GM19099 (cell line): ENCODE results near the gene MAP2K6.

ENCODE experiments used
- POLR2A ChIP-seq: IDR thresholded peaks from 3 replicates; pipeline ENCODE4 v1.6.1; 2011; ENCODE audit warnings: low read depth; ENCODE audit not compliant: insufficient read length; ENCODE audit errors: extremely low read depth

The MAP2K6 gene

DNA sequence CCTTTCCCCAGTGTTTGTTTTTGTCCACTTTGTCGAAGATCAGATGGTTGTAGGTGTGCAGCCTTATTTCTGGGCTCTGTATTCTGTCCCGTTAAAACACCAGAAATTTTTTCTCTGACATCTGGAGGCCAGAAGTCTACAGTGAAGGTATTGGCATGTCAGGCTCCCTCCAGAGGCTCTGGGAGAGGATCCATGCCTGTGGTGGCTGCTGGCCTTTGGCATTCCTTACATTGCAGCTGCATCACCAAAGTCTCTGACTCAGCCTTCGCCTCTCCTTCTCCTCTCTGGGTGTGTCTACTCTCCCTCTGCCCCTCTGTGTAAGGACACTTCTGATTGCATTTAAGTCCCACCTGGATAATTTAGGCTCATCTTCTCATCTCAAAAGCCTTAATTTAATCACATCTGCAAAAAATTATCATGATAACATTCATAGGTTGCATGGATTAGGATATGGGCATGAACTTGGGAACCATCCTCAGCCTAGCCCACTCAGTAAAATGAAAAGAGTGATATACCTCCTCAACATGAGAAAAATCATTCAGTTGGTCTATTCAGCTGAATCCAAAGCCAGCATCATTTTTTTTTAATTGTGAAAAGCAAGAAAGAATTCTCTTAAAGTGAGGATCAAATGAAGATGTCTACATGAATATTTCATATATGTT is 78.0 kb downstream of the MAP2K6 start:
- TF ChIP-seq POLR2A: no peak

DNA sequence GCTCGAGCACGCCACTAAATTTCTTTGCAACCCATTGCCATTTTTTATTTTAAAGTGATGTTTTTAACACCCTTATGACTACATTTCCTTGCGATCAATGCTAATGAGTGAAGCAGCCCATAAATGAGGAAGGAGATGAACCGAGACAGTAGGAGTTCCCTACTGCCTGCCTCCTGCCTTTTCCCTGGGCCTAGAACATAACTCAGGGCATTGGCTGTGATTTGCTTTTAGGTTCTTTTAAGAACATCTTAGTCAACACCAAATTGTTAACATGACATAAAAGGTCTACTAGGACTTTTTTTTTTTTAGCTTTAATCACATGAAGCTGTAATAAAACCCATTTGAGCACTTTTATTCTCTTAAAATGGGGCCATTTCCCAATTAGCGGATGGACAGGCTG is 81.3 kb downstream of the MAP2K6 start:
- no peak for TF ChIP-seq POLR2A

DNA sequence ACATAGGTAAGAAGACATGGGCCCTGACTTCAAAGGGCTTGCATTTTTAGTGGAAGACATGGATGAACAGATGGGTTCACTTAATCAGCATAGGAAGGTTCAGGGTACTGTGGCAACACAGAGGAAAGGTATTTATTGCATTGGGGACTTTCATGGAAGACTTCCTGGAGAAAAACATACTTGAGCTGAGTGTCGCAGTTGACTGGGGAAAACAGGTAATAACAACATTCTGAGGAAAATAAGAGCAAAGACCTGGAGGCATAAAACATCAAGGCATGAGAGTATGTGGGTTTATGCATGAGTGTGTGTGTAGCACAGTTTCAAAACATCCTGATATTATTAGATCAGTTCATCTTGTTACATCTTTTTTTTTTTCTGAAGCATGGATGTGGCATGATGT is 82.7 kb downstream of the MAP2K6 start:
- no peak for TF ChIP-seq POLR2A

DNA sequence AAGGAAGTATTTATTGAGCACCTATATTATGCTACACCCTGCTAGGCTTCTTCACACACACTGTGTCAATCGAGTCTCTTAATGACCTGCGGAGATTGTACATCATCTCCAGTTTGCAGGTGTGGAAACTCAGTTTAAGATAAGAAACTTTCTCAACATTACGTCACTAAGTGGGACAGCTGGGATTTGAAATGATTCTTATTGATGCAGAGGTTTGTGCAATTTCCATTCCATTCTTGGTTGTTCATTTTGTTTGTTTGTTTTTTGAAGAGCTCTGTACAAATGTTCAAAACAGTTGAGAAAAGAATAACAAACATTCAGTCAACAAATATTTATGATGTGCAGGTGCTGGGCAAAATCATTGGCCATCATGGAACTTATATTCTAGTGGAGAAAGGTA is 84.8 kb downstream of the MAP2K6 start:
- TF ChIP-seq POLR2A: no peak

DNA sequence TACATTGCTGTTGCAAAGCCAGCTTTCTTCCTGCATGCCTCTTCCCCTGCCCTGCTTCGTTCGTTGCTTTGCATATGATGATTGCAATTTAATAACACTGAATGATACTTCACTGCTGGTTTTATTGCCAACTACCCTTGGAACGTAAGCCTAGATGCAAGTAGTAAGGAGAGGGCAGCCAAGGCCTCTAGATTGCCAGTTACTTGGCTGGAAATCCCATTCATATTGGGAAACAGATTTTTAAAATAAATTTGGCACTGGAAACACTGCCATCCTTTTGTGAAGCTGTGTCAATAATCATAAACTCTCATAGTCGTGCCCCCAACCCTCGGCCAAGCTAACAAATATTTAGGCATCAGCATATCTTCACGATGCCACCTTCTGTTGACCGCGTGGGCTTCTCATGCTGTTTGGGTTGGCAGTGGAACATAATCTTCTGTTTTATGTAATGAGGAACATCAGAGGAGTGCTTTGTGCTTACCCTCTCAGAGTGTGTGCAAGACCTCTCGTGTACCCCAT is 86.5 kb downstream of the MAP2K6 start:
- TF ChIP-seq POLR2A: no peak

DNA sequence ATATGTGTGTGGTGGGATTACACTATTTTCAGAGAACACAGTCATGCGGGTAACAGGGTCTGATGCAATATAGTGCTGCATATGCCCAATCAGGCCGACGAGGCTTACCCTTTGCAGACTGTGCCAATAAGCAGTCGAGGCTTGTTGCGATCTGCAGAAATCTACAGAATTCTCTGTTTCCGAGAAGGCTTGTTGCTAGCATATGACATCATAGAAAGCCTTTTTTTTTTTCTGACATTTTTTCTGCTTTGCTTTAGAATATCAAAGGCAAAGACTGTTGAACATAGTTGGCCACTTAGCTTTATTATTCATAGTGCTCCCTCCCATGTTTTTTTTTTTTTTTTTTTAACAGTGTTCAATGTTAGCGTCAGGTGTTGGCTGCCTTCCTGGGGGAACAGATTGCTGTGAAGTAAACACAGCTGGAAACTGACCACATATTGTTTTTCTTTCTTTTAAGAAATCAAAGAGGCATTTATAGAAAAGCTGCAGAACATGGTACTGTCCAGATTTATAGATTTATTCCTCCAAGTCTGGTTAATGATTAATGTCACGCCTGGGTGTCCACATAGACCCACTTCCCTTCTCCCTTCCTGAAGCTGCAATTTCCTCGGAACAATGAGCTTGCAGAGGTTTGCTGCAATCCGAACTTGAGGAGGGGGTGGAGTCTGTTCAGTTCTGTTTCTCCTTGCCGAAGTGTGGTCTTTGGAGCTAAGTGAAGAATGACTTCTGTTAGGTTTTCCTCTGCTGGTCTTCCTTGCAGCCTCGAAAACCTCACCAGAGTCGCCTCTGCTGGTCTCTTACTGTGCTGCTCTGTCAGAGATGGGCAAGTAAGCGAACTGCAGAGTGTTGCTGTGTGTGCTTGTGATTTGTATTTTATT is 87.3 kb downstream of the MAP2K6 start:
- TF ChIP-seq POLR2A: peak; percentile 34

DNA sequence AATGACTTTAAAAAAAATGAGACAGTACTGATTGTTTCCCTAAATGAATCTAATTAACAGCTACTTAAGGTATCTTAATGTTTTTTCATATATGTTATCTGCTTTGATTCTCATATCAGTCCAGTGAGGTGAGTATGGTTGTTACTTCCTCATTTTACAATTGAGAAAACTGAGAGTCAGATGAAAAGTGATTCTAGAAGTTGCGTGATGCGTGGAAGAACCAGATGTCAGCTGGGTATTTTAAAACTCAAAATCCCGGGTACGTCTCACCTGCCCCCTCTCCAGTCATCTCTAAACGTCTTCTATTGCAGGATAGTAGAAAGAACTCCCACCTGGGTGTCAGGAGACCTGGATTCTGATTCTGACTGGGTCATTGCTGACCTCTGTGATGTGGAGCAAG is 89.2 kb downstream of the MAP2K6 start:
- TF ChIP-seq POLR2A: no peak

DNA sequence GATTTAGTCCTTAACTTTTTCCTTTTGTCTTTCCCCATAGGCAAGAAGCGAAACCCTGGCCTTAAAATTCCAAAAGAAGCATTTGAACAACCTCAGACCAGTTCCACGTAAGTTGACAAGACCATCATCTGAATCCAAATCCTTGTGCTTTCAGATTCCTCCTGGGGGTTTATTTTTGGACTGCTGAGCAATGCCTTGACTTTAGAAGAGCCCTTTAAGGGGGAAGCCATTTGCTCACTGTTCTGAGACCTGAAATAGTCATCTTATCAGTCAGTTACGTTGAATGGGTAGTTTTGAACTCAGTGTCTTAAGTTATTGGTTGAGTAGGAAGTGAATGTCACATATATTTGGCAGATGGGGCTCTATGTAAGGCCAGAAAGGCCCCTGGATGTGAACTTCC is 91.2 kb downstream of the MAP2K6 start:
- no peak for TF ChIP-seq POLR2A

DNA sequence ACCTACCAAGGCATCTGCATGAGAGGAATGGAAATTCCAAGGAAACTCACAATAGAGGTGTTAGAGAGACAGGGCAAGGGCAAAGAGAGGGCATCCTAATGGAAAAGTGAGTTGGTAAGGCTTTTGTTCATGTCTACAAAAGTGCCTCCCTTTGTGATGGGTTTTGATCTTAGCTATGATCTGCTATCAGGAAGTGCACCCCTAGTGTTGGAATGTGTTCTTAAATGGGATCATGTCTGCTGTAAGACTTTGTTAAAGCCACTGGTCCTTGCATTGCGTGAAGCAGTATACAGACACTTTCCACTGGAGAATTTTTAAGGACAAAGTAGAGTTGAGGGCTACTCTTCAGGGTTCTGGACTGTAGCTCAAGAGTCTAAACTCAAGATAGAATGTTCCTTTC is 92.0 kb downstream of the MAP2K6 start:
- TF ChIP-seq POLR2A: no peak

DNA sequence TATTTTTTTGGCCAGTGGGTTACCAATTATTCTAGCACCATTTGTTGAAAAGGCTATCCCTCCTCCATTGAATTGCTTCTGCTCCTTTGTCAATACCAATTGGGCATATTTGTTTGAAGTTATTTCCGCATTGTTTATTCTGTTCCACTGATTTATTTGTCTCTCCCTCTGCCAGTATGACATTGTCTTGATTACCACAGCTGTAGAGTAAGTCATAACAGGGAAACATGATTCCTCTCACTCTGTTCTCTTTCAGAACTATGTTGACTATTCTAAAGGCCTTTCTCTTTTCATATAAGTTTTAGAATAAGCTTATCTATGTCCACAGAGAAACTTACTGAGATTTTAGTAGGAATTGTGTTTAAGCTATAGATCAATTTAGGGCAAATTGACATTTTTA is 94.3 kb downstream of the MAP2K6 start:
- no peak for TF ChIP-seq POLR2A

DNA sequence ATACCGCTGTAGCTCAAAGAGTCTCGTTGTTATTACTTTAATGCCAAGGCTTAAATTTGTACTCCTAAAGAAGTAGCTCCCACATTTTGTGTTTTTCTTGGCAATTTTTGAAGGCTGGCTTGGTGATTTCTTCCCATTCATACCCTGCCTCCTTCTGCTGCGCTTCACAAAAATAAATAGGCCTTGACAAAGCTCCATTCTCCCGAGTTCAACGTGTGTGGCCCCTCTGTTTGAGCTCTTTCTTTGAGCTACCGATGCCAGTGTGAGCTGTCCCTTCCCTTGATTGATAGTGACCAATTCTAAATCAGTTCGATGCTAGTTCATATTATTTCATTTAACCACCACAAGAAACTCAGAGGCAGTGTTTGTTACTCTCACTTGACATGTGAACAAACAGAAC is 96.8 kb downstream of the MAP2K6 start:
- no peak for TF ChIP-seq POLR2A

DNA sequence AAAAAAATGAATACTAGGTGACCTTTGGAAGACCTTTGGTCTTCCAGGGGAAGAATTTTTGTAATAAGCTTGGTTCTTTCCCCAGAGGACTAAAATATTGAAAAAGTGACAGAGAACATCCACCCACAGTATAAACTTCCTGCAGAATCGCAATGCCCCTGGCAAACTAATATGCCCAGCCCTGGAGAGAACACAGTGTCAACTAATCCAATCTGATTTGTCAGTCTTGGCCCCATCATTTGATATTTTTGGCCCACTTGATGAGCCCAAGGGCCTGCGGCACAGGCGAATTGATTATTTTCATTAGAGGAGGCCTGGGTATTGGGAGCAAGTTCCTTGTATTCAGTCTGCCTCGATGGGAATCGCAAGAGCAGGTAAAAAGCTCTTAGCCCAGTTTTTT is 98.4 kb downstream of the MAP2K6 start:
- no peak for TF ChIP-seq POLR2A

DNA sequence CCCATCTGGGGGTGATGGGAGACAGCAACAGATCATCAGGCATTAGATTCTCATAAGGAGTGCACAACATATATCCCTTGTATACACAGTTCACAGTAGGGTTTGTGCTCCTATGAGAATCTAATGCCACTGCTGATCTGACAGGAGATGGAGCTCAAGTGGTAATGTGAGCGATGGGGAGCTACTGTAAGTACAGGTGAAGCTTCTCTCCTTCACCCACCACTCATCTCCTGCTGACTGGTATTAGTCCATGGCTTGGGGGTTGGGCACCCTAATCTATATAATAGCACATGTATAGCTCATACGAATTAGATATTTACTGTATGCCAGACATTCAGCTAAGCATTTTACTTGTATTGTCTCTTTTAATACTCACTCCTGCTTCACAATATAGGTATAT is 101.7 kb downstream of the MAP2K6 start:
- TF ChIP-seq POLR2A: no peak

DNA sequence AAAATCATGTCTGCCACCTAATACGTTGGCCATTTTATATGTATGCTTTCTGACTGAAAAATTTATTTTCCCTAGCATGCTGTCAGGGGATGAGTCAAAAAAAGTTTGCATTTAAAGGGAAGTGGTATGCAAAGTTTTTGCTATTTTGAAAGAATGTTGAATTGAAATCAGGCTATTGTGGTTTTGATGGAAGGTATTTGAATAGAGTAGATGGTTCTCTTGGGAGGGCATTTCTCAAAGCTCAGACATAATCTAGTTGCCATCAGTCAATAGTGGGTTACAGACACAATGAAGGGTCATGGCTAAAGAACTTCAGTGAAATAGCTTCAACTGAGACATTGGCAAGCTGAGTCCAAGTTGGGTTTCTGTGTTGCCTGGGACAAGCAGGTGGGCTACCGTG is 102.4 kb downstream of the MAP2K6 start:
- TF ChIP-seq POLR2A: peak; percentile 45

DNA sequence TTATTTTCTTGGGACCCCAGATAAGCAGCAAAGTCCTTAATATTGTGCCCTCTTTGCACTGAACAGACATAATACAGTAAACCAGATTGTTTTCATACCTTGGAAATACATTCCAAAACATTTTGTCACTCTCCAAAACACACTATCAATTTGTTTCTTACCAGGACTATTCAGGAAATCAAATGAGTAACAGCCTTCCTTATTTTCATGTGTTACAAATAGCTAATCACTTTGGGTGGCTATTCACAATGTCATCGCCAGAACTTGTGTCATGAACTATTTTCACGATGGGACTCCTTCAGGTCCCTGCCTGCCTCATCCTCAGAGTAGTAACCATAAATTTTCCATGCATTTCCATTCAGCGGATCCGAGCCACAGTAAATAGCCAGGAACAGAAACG is 104.5 kb downstream of the MAP2K6 start:
- TF ChIP-seq POLR2A: no peak

DNA sequence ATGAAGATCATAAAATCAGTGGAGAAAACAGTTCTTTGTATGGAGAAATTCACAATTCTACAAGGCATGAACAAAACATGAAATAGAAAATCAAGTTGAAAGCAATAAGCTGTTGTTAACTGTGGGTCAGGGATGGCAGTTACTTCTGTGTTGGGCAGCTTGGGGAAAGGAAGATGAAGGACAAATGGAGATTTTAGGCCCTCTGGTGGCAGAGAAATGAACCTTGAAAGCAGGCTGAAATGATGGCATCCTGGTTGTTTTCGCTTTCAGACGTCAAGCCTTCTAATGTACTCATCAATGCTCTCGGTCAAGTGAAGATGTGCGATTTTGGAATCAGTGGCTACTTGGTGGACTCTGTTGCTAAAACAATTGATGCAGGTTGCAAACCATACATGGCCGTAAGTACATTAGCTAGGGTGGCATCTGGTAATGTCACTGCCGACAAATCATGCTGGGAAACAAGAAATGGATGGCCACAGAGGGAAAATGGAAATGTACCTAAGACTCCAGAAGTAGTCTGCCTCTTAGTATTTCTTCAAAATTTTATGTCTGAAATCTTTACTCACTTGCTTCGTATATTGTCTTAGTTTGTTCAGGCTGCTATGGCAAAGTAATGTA is 108.9 kb downstream of the MAP2K6 start:
- TF ChIP-seq POLR2A: no peak
